IMR-90 (cell line): ENCODE results near the gene PBX3. TPM values are rescaled to one million over a fixed set of nuclear protein-coding genes. Genes with fewer than 3 reads are reported as not detected.

Experiments used
- ATAC-seq: fragments of 200-7000 bp; cut with Tn5 transposase; 2 replicates; pipeline ENCODE4 v1.9.1; 2020; ENCODE audit warnings: low read depth, mild to moderate bottlenecking, moderate library complexity
- BruUV-seq: library from RNA; stranded (reverse); fragments of 400-500 nt; replicated peaks from 2 replicates; lab custom pipeline; 2021; lab: Mats Ljungman, UMichigan
- CTCF ChIA-PET: fragments of 300-600 bp; formaldehyde crosslinking; extraction: SDS; loops from one replicate; lab custom pipeline; 2021; ENCODE audit warnings: antibody characterized with exemption; lab: Yijun Ruan, JAX
- POLR2A ChIA-PET: fragments of 300-600 bp; sonication (Branson Sonifier 250); formaldehyde crosslinking; loops from one replicate; lab custom pipeline; 2022; ENCODE audit warnings: antibody characterized with exemption; ENCODE audit not compliant: unreplicated experiment; lab: Charles Lee
- DNase-seq: peaks from one replicate; pipeline ENCODE4 v3.0.0; 2013
- H2AFZ ChIP-seq: replicated peaks from 2 replicates; pipeline ENCODE3; 2013; ENCODE audit warnings: low read length, mild to moderate bottlenecking; ENCODE audit not compliant: poor library complexity
- H2AK5ac ChIP-seq: 2 replicates; pipeline ENCODE4 v1.6.1; 2013; ENCODE audit warnings: low read depth, low read length, inconsistent platforms
- H2AK9ac ChIP-seq: replicated peaks from 2 replicates; pipeline ENCODE3; 2013; ENCODE audit warnings: mild to moderate bottlenecking, low read depth, low read length, moderate library complexity; ENCODE audit not compliant: poor library complexity
- H2BK120ac ChIP-seq: 2 replicates; pipeline ENCODE4 v1.6.1; 2013; ENCODE audit warnings: low read depth, low read length, inconsistent platforms
- H2BK15ac ChIP-seq: 3 replicates; pipeline ENCODE4 v1.6.1; 2013; ENCODE audit warnings: low read depth, low read length, inconsistent platforms
- H2BK20ac ChIP-seq: 2 replicates; pipeline ENCODE4 v1.6.1; 2013; ENCODE audit warnings: low read depth, mild to moderate bottlenecking, inconsistent platforms, low read length, moderate library complexity
- H2BK5ac ChIP-seq: 2 replicates; pipeline ENCODE4 v1.6.1; 2013; ENCODE audit warnings: mild to moderate bottlenecking, low read depth, low read length, inconsistent platforms; ENCODE audit not compliant: poor library complexity, severe bottlenecking
- H3K14ac ChIP-seq: replicated peaks from 2 replicates; pipeline ENCODE4 v1.6.1; 2013; ENCODE audit warnings: low read depth, low read length, inconsistent platforms
- H3K18ac ChIP-seq: 2 replicates; pipeline ENCODE4 v1.6.1; 2013; ENCODE audit warnings: low read depth, low read length, control low read depth
- H3K23ac ChIP-seq: 2 replicates; pipeline ENCODE4 v1.6.1; 2013; ENCODE audit warnings: low read depth, low read length, inconsistent platforms
- H3K27ac ChIP-seq: 2 replicates; pipeline ENCODE4 v1.5.1; 2013; ENCODE audit warnings: mild to moderate bottlenecking, control low read depth, low read length; ENCODE audit not compliant: insufficient read depth
- H3K27me3 ChIP-seq: 2 replicates; pipeline ENCODE4 v1.6.1; 2013; ENCODE audit warnings: low read length; ENCODE audit not compliant: control insufficient read depth, insufficient read depth
- H3K36me3 ChIP-seq: 2 replicates; pipeline ENCODE4 v1.6.1; 2013; ENCODE audit warnings: low read length, mixed read lengths; ENCODE audit not compliant: control insufficient read depth, insufficient read depth
- H3K4ac ChIP-seq: 2 replicates; pipeline ENCODE4 v1.6.1; 2013; ENCODE audit warnings: low read depth, low read length, inconsistent platforms
- H3K4me1 ChIP-seq: 2 replicates; pipeline ENCODE4 v1.6.1; 2013; ENCODE audit warnings: low read length, mixed read lengths; ENCODE audit not compliant: control insufficient read depth, insufficient read depth
- H3K4me2 ChIP-seq: 2 replicates; pipeline ENCODE4 v1.6.1; 2013; ENCODE audit warnings: low read depth, mild to moderate bottlenecking, control low read depth, low read length, moderate library complexity
- H3K4me3 ChIP-seq: 2 replicates; pipeline ENCODE4 v1.5.1; 2013; ENCODE audit warnings: low read depth, mild to moderate bottlenecking, control low read depth, low read length, moderate library complexity; ENCODE audit not compliant: insufficient read depth
- H3K56ac ChIP-seq: 2 replicates; pipeline ENCODE4 v1.6.1; 2013; ENCODE audit warnings: low read length, inconsistent platforms; ENCODE audit not compliant: insufficient read depth; ENCODE audit errors: extremely low read depth
- H3K79me1 ChIP-seq, 2 experiments: 2 replicates each; pipeline ENCODE4 v1.6.1; 2013; ENCODE audit warnings: low read length in 2 of 2, inconsistent platforms in 1 of 2, low read depth in 1 of 2
- H3K9ac ChIP-seq: 2 replicates; pipeline ENCODE4 v1.6.1; 2013; ENCODE audit warnings: low read depth, low read length, control low read depth
- H3K9me1 ChIP-seq: 2 replicates; pipeline ENCODE4 v1.6.1; 2013; ENCODE audit warnings: low read length, inconsistent platforms; ENCODE audit not compliant: insufficient read depth
- H3K9me3 ChIP-seq: 2 replicates; pipeline ENCODE4 v1.6.1; 2013; ENCODE audit warnings: low read length; ENCODE audit not compliant: control insufficient read depth, insufficient read depth
- H4K20me1 ChIP-seq: 2 replicates; pipeline ENCODE4 v1.6.1; 2013; ENCODE audit warnings: low read length, inconsistent platforms; ENCODE audit not compliant: insufficient read depth
- H4K5ac ChIP-seq: 2 replicates; pipeline ENCODE4 v1.6.1; 2013; ENCODE audit warnings: mild to moderate bottlenecking, low read depth, low read length, control low read depth
- H4K8ac ChIP-seq, 2 experiments: 2 replicates each; pipeline ENCODE4 v1.6.1; 2013; ENCODE audit warnings: low read depth in 2 of 2, low read length in 2 of 2, control low read depth in 1 of 2, inconsistent platforms in 1 of 2
- H4K91ac ChIP-seq: 2 replicates; pipeline ENCODE4 v1.6.1; 2013; ENCODE audit warnings: low read depth, low read length, inconsistent platforms; ENCODE audit not compliant: insufficient read depth
- BHLHE40 ChIP-seq: fragments of 150-350 bp; IDR thresholded peaks from 2 replicates; pipeline ENCODE4 v1.6.1; 2016; ENCODE audit warnings: mild to moderate bottlenecking, low read depth, low read length
- MAFK ChIP-seq: IDR thresholded peaks from 2 replicates; pipeline ENCODE4 v1.6.1; 2012; ENCODE audit warnings: low read depth, low read length, improper control_type of control experiment
- POLR2A ChIP-seq: IDR thresholded peaks from 2 replicates; pipeline ENCODE4 v1.6.1; 2012; ENCODE audit warnings: mild to moderate bottlenecking, low read depth, low read length
- WGBS, 2 experiments: methylation state at CpG; one replicate each; pipeline versions ENCODE4 v1.1.5 to v1.1.7; 2013; ENCODE audit warnings: missing lambda C conversion rate in 2 of 2; ENCODE audit not compliant: insufficient read length in 1 of 2; ENCODE audit errors: extremely low coverage in 2 of 2; 5-methylcytosine and 5-hydroxymethylcytosine counted together
- dilution Hi-C: fragments of 300-500 bp; cut with HindIII; formaldehyde crosslinking; loops from one replicate; pipeline ENCODE4 v1.14.3; 2018; ENCODE audit warnings: low sequenced_read_pairs; ENCODE audit not compliant: unreplicated experiment
- in situ Hi-C: fragments of 300-500 bp; cut with MboI; formaldehyde crosslinking; loops from 3 replicates; pipeline ENCODE4 v1.14.3; 2019; ENCODE audit warnings: low sequenced_read_pairs, inconsistent platforms, mixed read lengths
- intact Hi-C: fragments of 100-400 bp; cut with micrococcal nuclease; formaldehyde crosslinking; loops from 2 replicates; pipeline ENCODE4 v1.10.0; 2022
- polyA plus RNA-seq, 3 experiments: library from polyadenylated mRNA; depleted of rRNA; stranded (reverse); fragments of >200 nt; gene quantifications; 2 replicates each; pipeline ENCODE4 v1.2.3, GENCODE V29; 2012; ENCODE audit warnings: low replicate concordance in 1 of 3
- total RNA-seq: library from RNA; depleted of rRNA; stranded (reverse); fragments of >200 nt; gene quantifications from 2 replicates; pipeline ENCODE4 v1.2.3, GENCODE V29; 2012

Gene PBX3
- total and polyA plus RNA-seq, 2 of the 4 experiments (the other 2 are of a cell fraction), result 12.0 to 15.6 TPM

DNA sequence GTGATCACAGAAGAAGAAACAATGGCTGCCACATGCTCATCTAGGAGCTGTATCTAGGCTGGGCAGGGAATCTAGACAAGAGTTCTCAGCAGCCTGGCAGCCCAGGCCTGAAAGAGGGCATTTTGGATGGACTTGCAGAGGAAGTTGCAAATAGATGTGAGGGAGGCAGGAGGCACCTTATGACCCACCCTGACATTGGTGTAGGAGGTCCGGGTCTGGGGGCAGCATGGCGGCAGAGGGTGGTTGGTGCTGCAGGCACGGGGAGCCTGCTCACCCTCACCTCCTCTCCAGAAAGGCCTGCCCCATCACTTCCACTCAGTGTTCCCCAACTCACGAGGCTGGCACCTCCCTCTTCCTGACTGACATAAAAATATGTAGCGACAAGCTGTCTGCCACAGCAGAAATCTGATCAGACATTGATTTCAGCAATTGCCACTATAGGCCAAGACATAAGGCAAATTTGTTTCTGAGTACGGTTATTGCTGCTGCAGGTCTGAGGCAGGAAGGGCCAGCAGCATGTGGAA lies 217.6 kb downstream of the PBX3 start:
- CTCF ChIA-PET, result no interaction called here
- in situ Hi-C loops, result no loop called here

More for the DNA sequence above, 217.6 kb downstream of the PBX3 start:
- dilution Hi-C loops, result no loop called here
- Histone ChIP-seq H3K4me1 (no peaks in the 10 kb centered on the region), H4K20me1 (no peaks in the 10 kb centered on the region), H3K79me1 (no peaks in the 10 kb centered on the region), H2BK20ac (no peak overlapping the region), H2BK5ac (no peak overlapping the region), H4K5ac (no peak overlapping the region), H3K27me3 (no peaks in the 10 kb centered on the region), H2AFZ (no peak overlapping the region), H2BK120ac (no peak overlapping the region), H3K14ac (no peak overlapping the region), H3K56ac (no peak overlapping the region), H2AK9ac (no peak overlapping the region), H3K4me2 (no peak overlapping the region), H3K36me3 (peaks cover 9% of the 10 kb centered on the region), H3K9ac (no peak overlapping the region), H3K18ac (no peak overlapping the region), H3K23ac (no peak overlapping the region), H3K9me1 (no peaks in the 10 kb centered on the region; the same call in 1 of the 2 replicates), H4K91ac (no peak overlapping the region), H4K8ac (no peak overlapping the region), H3K27ac (no peak overlapping the region), H2AK5ac (no peak overlapping the region), H2BK15ac (no peak overlapping the region), H3K4me3 (no peak overlapping the region), H3K9me3 (no peaks in the 10 kb centered on the region), H3K4ac (no peak overlapping the region)
- no peak for DNase-seq
- 60% methylated on average over 1 of the region's 6 CpGs; no CpG with 5 or more reads in 1 of the 2 experiments for WGBS, 2 experiments
- POLR2A ChIA-PET, result no interaction called here
- intact Hi-C loops, result no loop called here
- TF ChIP-seq POLR2A (no peak), BHLHE40 (no peak), MAFK (no peak)
- no peak for ATAC-seq
- BruUV-seq, result no TSS peak
